Glutamatergic neuron (in vitro differentiated cells): Measurements from ENCODE around the gene MACROD2. TPM values are rescaled to one million over a fixed set of nuclear protein-coding genes. Genes with fewer than 3 reads are reported as not detected.

Experiments used
- DNase-seq: peaks from one replicate; pipeline ENCODE4 v3.0.0; 2022
- H3K27ac Mint-ChIP-seq: one replicate; pipeline ENCODE4 v1.8.0; 2020; ENCODE audit warnings: mild to moderate bottlenecking, mixed read lengths, inconsistent platforms; ENCODE audit not compliant: unreplicated experiment
- H3K27me3 Mint-ChIP-seq: one replicate; pipeline ENCODE4 v1.8.0; 2020; ENCODE audit warnings: mild to moderate bottlenecking, moderate library complexity, mixed read lengths, inconsistent platforms; ENCODE audit not compliant: unreplicated experiment
- H3K36me3 Mint-ChIP-seq: one replicate; pipeline ENCODE4 v1.8.0; 2020; ENCODE audit warnings: mild to moderate bottlenecking, mixed read lengths, inconsistent platforms; ENCODE audit not compliant: unreplicated experiment
- H3K4me1 Mint-ChIP-seq: one replicate; pipeline ENCODE4 v1.8.0; 2020; ENCODE audit warnings: mild to moderate bottlenecking, low read depth, mixed read lengths, inconsistent platforms; ENCODE audit not compliant: unreplicated experiment
- H3K4me3 Mint-ChIP-seq: one replicate; pipeline ENCODE4 v1.8.0; 2020; ENCODE audit warnings: mild to moderate bottlenecking, mixed read lengths, inconsistent platforms; ENCODE audit not compliant: unreplicated experiment
- H3K9me3 Mint-ChIP-seq: one replicate; pipeline ENCODE4 v1.8.0; 2020; ENCODE audit warnings: mild to moderate bottlenecking, moderate library complexity, mixed read lengths, inconsistent platforms; ENCODE audit not compliant: unreplicated experiment
- CTCF ChIP-seq: fragments of 200-600 bp; sonication (generic); IDR thresholded peaks from one replicate; pipeline ENCODE4 v1.5.0; 2021; ENCODE audit not compliant: partially characterized antibody, unreplicated experiment
- total RNA-seq: library from RNA; stranded (reverse); fragmentation: NEBNext Ultra II Directional; extraction: Animal tissue kit (Norgen Biotek cat#: 25700); gene quantifications from one replicate; pipeline ENCODE4 v1.2.1, GENCODE V29; 2021; ENCODE audit not compliant: unreplicated experiment

The MACROD2 gene
- total RNA-seq, 1 donor from 2014 or later, result 8.7 TPM

GRCh38 chr20:15759594-15759993 lies 1764.3 kb downstream of the MACROD2 start:
- Mint-ChIP-seq H3K27ac (peak overlapping the region; percentile 93), H3K36me3 (no peaks in the 10 kb centered on the region), H3K27me3 (peaks cover 7% of the 10 kb centered on the region), H3K4me1 (peaks cover 32% of the 10 kb centered on the region), H3K9me3 (peaks cover 12% of the 10 kb centered on the region), H3K4me3 (peak overlapping the region; percentile 69)
- DNase-seq, result no peak
- no peak for TF ChIP-seq CTCF

GRCh38 chr20:15760001-15760621 lies 1764.8 kb downstream of the MACROD2 start:
- peaks cover 31% of the 10 kb centered on the region for H3K4me1 Mint-ChIP-seq
- peak overlapping the region; percentile 93 for H3K27ac Mint-ChIP-seq
- H3K9me3 Mint-ChIP-seq, result peaks cover 12% of the 10 kb centered on the region
- peak overlapping the region; percentile 69 for H3K4me3 Mint-ChIP-seq
- peaks cover 7% of the 10 kb centered on the region for H3K27me3 Mint-ChIP-seq
- peak; percentile 54 for DNase-seq
- H3K36me3 Mint-ChIP-seq, result no peaks in the 10 kb centered on the region
- TF ChIP-seq CTCF, result no peak

- Mint-ChIP-seq H3K9me3 (peaks cover 7% of the 10 kb centered on the region), H3K27ac (no peak overlapping the region), H3K4me3 (no peak overlapping the region), H3K4me1 (peaks cover 17% of the 10 kb centered on the region), H3K27me3 (peaks cover 7% of the 10 kb centered on the region), H3K36me3 (no peaks in the 10 kb centered on the region)
- DNase-seq, result no peak
- no peak for TF ChIP-seq CTCF
Measured at GRCh38 chr20:15763366-15763765, 1768.0 kb downstream of the MACROD2 start.

GRCh38 chr20:15767586-15767985 lies 1772.3 kb downstream of the MACROD2 start:
- H3K27ac Mint-ChIP-seq, result no peak overlapping the region
- H3K4me1 Mint-ChIP-seq, result peaks cover 3% of the 10 kb centered on the region
- DNase-seq, result no peak
- no peak for TF ChIP-seq CTCF
- H3K4me3 Mint-ChIP-seq, result no peak overlapping the region
- H3K27me3 Mint-ChIP-seq, result peaks cover 2% of the 10 kb centered on the region
- no peaks in the 10 kb centered on the region for H3K9me3 Mint-ChIP-seq
- no peaks in the 10 kb centered on the region for H3K36me3 Mint-ChIP-seq

- no peak for TF ChIP-seq CTCF
- peaks cover 2% of the 10 kb centered on the region for H3K27me3 Mint-ChIP-seq
- H3K9me3 Mint-ChIP-seq, result no peaks in the 10 kb centered on the region
- H3K27ac Mint-ChIP-seq, result no peak overlapping the region
- H3K4me3 Mint-ChIP-seq, result no peak overlapping the region
- peaks cover 3% of the 10 kb centered on the region for H3K4me1 Mint-ChIP-seq
- H3K36me3 Mint-ChIP-seq, result no peaks in the 10 kb centered on the region
- no peak for DNase-seq
Measured at GRCh38 chr20:15767999-15768741, 1772.9 kb downstream of the MACROD2 start.
